HepG2 (cell line): ENCODE results near the gene PXK. TPM values are rescaled to one million over a fixed set of nuclear protein-coding genes. Genes with fewer than 3 reads are reported as not detected.

ENCODE experiments used
- CBX2 ChIP-seq, 2 experiments: fragments of 200-600 bp in 1 of 2; sonication (generic); formaldehyde crosslinking in 1 of 2; IDR thresholded peaks; 2 replicates each; pipeline versions ENCODE4 v1.7.0 to v1.8.1; 2018 to 2022; ENCODE audit warnings: low read depth in 2 of 2, low read length in 1 of 2, mild to moderate bottlenecking in 1 of 2, missing genetic modification reagents in 1 of 2
- CC2D1A ChIP-seq: sonication (generic); formaldehyde crosslinking; IDR thresholded peaks from 2 replicates; pipeline ENCODE4 v1.8.1; 2023; ENCODE audit warnings: mild to moderate bottlenecking, missing genetic modification reagents
- KLF16 ChIP-seq, 2 experiments: sonication (generic) in 1 of 2; formaldehyde crosslinking in 1 of 2; IDR thresholded peaks; 2 replicates each; pipeline versions ENCODE4 v1.6.1 to v1.8.0; 2016 to 2023; ENCODE audit warnings: missing genetic modification reagents in 2 of 2, missing compliant biosample characterization in 1 of 2
- MIXL1 ChIP-seq: IDR thresholded peaks from 2 replicates; pipeline ENCODE4 v1.6.1; 2016
- NFKB2 ChIP-seq: sonication (generic); formaldehyde crosslinking; IDR thresholded peaks from 2 replicates; pipeline ENCODE4 v1.4.0; 2020; ENCODE audit warnings: missing genetic modification reagents, borderline replicate concordance
- NR2C2 ChIP-seq: sonication (generic); formaldehyde crosslinking; IDR thresholded peaks from 2 replicates; pipeline ENCODE4 v1.4.0; 2020; ENCODE audit warnings: missing genetic modification reagents, mild to moderate bottlenecking, moderate library complexity, borderline replicate concordance
- RXRB ChIP-seq: IDR thresholded peaks from 2 replicates; pipeline ENCODE4 v1.6.1; 2016; ENCODE audit warnings: borderline replicate concordance, missing genetic modification reagents, missing compliant biosample characterization
- TBX2 ChIP-seq: sonication (generic); formaldehyde crosslinking; IDR thresholded peaks from 2 replicates; pipeline ENCODE4 v1.5.0; 2020; ENCODE audit warnings: missing genetic modification reagents, mild to moderate bottlenecking, borderline replicate concordance
- ZNF276 ChIP-seq: sonication (generic); formaldehyde crosslinking; IDR thresholded peaks from 2 replicates; pipeline ENCODE4 v1.4.0; 2020; ENCODE audit warnings: mild to moderate bottlenecking, low read depth, missing genetic modification reagents
- ZNF546 ChIP-seq: sonication (generic); formaldehyde crosslinking; conservative IDR thresholded peaks from 2 replicates; pipeline ENCODE4 v1.8.1; 2023; ENCODE audit warnings: mild to moderate bottlenecking, missing genetic modification reagents
- ZNF549 ChIP-seq: sonication (generic); formaldehyde crosslinking; IDR thresholded peaks from 2 replicates; pipeline ENCODE4 v1.5.0; 2020; ENCODE audit warnings: missing genetic modification reagents
- ZNF570 ChIP-seq: sonication (generic); formaldehyde crosslinking; IDR thresholded peaks from 2 replicates; pipeline ENCODE4 v1.4.0; 2020; ENCODE audit warnings: mild to moderate bottlenecking, missing genetic modification reagents, borderline replicate concordance
- ZNF740 ChIP-seq: sonication (generic); formaldehyde crosslinking; IDR thresholded peaks from 2 replicates; pipeline ENCODE4 v1.4.0; 2020; ENCODE audit warnings: missing genetic modification reagents
- ZNF790 ChIP-seq: sonication (generic); formaldehyde crosslinking; IDR thresholded peaks from 2 replicates; pipeline ENCODE4 v1.8.0; 2022; ENCODE audit warnings: missing genetic modification reagents, mild to moderate bottlenecking, borderline replicate concordance
- ZNF83 ChIP-seq: sonication (generic); formaldehyde crosslinking; IDR thresholded peaks from 2 replicates; pipeline ENCODE4 v1.4.0; 2020; ENCODE audit warnings: missing genetic modification reagents, mild to moderate bottlenecking, borderline replicate concordance
- polyA plus RNA-seq, 8 experiments: library from polyadenylated mRNA; depleted of rRNA in 3 of 8; stranded (reverse) in 7 of 8; unstranded in 1 of 8; fragments of >200 nt; fragmentation: Illumina TruSeq in 4 of 8; extraction: Trizol in 4 of 8; gene quantifications; 2 replicates each; pipeline versions ENCODE4 v1.2.1 to v1.2.3, GENCODE V29; 2011 to 2016; ENCODE audit warnings: low read depth in 4 of 8, missing spikeins in 1 of 8, mixed read lengths in 1 of 8; ENCODE audit not compliant: insufficient read depth in 1 of 8
- total RNA-seq, 5 experiments: library from RNA; depleted of rRNA; stranded (reverse); fragments of >200 nt; fragmentation: Illumina TruSeq; extraction: Trizol; gene quantifications; 2 replicates each; pipeline ENCODE4 v1.2.3, GENCODE V29; 2016; ENCODE audit warnings: low read depth in 1 of 5
- TF ChIP-seq, protein P1 (sequence below): sonication (generic); formaldehyde crosslinking; IDR thresholded peaks from 2 replicates; pipeline ENCODE4 v1.5.1; 2020; ENCODE audit warnings: mild to moderate bottlenecking, moderate library complexity, missing genetic modification reagents
- TF ChIP-seq, protein P2 (sequence below): sonication (generic); formaldehyde crosslinking; IDR thresholded peaks from 2 replicates; pipeline ENCODE4 v1.4.0; 2020; ENCODE audit warnings: missing genetic modification reagents
- TF ChIP-seq, protein P3 (sequence below): sonication (generic); formaldehyde crosslinking; IDR thresholded peaks from 2 replicates; pipeline ENCODE4 v1.5.1; 2020; ENCODE audit warnings: missing genetic modification reagents, mild to moderate bottlenecking, borderline replicate concordance

Gene PXK
- total and polyA plus RNA-seq, 2 of the 13 experiments (the other 11 are each of a cell fraction or from before 2014, with no cell fraction given): 6.4 to 18.6 TPM

DNA sequence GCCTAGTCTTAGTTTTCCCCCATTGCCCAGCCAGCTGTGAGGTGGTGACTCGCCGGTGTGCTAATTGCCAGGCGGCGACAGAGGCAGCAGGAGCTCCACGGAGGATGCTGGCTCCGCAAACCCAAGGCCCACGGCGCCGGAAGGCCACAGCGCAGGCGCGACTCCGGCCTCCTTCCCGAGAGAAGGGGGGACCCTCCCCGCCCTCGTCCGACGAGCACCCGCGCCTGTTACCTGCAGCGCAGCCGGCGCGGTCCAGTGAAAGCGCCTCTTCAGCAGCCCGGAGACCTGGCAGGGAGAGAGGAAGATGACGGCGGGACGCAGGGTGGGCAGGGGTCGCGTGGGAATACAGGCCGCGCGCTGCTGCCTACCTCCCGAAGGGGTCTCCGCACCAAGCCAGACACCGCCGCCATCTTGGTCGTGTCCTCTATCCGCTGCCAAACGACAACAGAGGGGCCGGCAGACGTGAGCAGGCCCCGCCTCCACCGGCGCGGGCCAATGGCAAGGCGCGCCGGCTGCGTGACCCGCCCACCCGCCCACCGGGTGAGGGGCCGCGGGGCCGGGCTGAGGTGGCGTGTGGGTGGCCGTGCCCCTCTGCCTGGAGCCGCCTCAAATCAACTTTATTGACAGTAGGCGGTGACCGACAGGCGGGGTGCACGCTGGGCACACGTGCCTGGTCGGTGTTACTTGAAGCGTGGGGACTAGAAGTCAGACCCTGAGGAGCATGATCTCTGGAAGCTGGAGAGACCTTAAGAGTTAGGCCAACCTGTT, 100.9 kb downstream of the PXK start, which contains the start of gene PDHB (continued):
- TF ChIP-seq KLF16 (CRISPR knock-in tag; IDR thresholded peaks at IDR 0.05) (peak in 1 of 2 experiments; percentile 95; a peak in 2 of 4 replicates), ZNF83 (CRISPR knock-in tag) (peak; percentile 56; the same call in 1 of the 2 replicates), ZNF790 (CRISPR knock-in tag) (peak; percentile 94; the same call in 1 of the 2 replicates), NFKB2 (peak; percentile 94), TBX2 (peak; percentile 92), ZNF549 (CRISPR knock-in tag) (no peak), ZNF740 (CRISPR knock-in tag) (peak; percentile 40; the same call in 1 of the 2 replicates), CBX2 (IDR thresholded peaks at IDR 0.05; ENCODE audit: low read depth, low read length) (no peak), CBX2 (CRISPR knock-in tag; IDR thresholded peaks at IDR 0.05; ENCODE audit: low read depth) (no peak), ZNF570 (CRISPR knock-in tag) (0 out of 2 replicates have a peak, but pooled peaks have one; percentile 71), RXRB (CRISPR knock-in tag) (peak; percentile 31; the same call in 1 of the 2 replicates), MIXL1 (CRISPR knock-in tag) (peak; percentile 90), CC2D1A (CRISPR knock-in tag) (no peak), ZNF276 (CRISPR knock-in tag) (peak; percentile 94), NR2C2 (CRISPR knock-in tag) (no peak; the same call in 1 of the 2 replicates), ZNF546 (no peak)
- TF ChIP-seq, protein P1, sequence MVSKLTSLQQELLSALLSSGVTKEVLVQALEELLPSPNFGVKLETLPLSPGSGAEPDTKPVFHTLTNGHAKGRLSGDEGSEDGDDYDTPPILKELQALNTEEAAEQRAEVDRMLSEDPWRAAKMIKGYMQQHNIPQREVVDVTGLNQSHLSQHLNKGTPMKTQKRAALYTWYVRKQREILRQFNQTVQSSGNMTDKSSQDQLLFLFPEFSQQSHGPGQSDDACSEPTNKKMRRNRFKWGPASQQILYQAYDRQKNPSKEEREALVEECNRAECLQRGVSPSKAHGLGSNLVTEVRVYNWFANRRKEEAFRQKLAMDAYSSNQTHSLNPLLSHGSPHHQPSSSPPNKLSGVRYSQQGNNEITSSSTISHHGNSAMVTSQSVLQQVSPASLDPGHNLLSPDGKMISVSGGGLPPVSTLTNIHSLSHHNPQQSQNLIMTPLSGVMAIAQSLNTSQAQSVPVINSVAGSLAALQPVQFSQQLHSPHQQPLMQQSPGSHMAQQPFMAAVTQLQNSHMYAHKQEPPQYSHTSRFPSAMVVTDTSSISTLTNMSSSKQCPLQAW (CRISPR knock-in tag): no peak; the same call in 1 of the 2 replicates
- TF ChIP-seq, protein P2, sequence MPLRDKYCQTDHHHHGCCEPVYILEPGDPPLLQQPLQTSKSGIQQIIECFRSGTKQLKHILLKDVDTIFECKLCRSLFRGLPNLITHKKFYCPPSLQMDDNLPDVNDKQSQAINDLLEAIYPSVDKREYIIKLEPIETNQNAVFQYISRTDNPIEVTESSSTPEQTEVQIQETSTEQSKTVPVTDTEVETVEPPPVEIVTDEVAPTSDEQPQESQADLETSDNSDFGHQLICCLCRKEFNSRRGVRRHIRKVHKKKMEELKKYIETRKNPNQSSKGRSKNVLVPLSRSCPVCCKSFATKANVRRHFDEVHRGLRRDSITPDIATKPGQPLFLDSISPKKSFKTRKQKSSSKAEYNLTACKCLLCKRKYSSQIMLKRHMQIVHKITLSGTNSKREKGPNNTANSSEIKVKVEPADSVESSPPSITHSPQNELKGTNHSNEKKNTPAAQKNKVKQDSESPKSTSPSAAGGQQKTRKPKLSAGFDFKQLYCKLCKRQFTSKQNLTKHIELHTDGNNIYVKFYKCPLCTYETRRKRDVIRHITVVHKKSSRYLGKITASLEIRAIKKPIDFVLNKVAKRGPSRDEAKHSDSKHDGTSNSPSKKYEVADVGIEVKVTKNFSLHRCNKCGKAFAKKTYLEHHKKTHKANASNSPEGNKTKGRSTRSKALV (CRISPR knock-in tag): peak; percentile 63; the same call in 1 of the 2 replicates
- TF ChIP-seq, protein P3, sequence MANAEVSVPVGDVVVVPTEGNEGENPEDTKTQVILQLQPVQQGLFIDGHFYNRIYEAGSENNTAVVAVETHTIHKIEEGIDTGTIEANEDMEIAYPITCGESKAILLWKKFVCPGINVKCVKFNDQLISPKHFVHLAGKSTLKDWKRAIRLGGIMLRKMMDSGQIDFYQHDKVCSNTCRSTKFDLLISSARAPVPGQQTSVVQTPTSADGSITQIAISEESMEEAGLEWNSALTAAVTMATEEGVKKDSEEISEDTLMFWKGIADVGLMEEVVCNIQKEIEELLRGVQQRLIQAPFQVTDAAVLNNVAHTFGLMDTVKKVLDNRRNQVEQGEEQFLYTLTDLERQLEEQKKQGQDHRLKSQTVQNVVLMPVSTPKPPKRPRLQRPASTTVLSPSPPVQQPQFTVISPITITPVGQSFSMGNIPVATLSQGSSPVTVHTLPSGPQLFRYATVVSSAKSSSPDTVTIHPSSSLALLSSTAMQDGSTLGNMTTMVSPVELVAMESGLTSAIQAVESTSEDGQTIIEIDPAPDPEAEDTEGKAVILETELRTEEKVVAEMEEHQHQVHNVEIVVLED (CRISPR knock-in tag): peak; percentile 91
